OCI-LY3 (cell line): ENCODE results near the gene NAPB.

Experiments
- CTCF ChIP-seq: fragments of 200-600, 300-600 bp; sonication (generic); IDR thresholded peaks from 2 replicates; pipeline ENCODE4 v1.5.1; 2014; ENCODE audit warnings: antibody characterized with exemption, low read length, low read depth
- EZH2phosphoT487 ChIP-seq: fragments of 200-600 bp; shearing (Covaris generic); IDR thresholded peaks from 2 replicates; pipeline ENCODE4 v1.6.1; 2018; ENCODE audit warnings: antibody characterized with exemption, mixed run types, low read depth

GRCh38 chr20:23339986-23340385, 81.3 kb downstream of the NAPB start:
- TF ChIP-seq CTCF (no peak), EZH2phosphoT487 (no peak)
